ENCODE results near the gene DCLK1.

Gene DCLK1

GRCh38 chr13:36061621-36062020 is 69.6 kb downstream of the DCLK1 start:
- FAIRE-seq (no peak), DNase-seq (ENCODE audit: insufficient read length, low spot score) (no peak)
- no peak for TF ChIP-seq CTCF (IDR thresholded peaks at IDR 0.05; ENCODE audit: insufficient read depth, missing control alignments)

GRCh38 chr13:36061054-36061453 is 70.1 kb downstream of the DCLK1 start:
- TF ChIP-seq CTCF (IDR thresholded peaks at IDR 0.05; ENCODE audit: insufficient read depth, missing control alignments), result no peak
- DNase-seq (ENCODE audit: insufficient read length, low spot score) (no peak), FAIRE-seq (no peak)

GRCh38 chr13:36059321-36059720 is 71.9 kb downstream of the DCLK1 start:
- no peak for TF ChIP-seq CTCF (IDR thresholded peaks at IDR 0.05; ENCODE audit: insufficient read depth, missing control alignments)
- FAIRE-seq (no peak), DNase-seq (ENCODE audit: insufficient read length, low spot score) (no peak)

GRCh38 chr13:36058116-36058515 is 73.1 kb downstream of the DCLK1 start:
- no peak for TF ChIP-seq CTCF (IDR thresholded peaks at IDR 0.05; ENCODE audit: insufficient read depth, missing control alignments)
- DNase-seq (ENCODE audit: insufficient read length, low spot score) (no peak), FAIRE-seq (no peak)

- no peak for FAIRE-seq
- no peak for TF ChIP-seq CTCF (IDR thresholded peaks at IDR 0.05; ENCODE audit: insufficient read depth, missing control alignments)
- DNase-seq (ENCODE audit: insufficient read length, low spot score), result no peak
Observed at GRCh38 chr13:36057547-36057946, 73.6 kb downstream of the DCLK1 start.

GRCh38 chr13:36057041-36057440 is 74.1 kb downstream of the DCLK1 start:
- DNase-seq (ENCODE audit: insufficient read length, low spot score), result no peak
- FAIRE-seq, result no peak
- TF ChIP-seq CTCF (IDR thresholded peaks at IDR 0.05; ENCODE audit: insufficient read depth, missing control alignments), result no peak

GRCh38 chr13:36055366-36055765 is 75.8 kb downstream of the DCLK1 start:
- DNase-seq (ENCODE audit: insufficient read length, low spot score), result no peak
- FAIRE-seq, result no peak
- no peak for TF ChIP-seq CTCF (IDR thresholded peaks at IDR 0.05; ENCODE audit: insufficient read depth, missing control alignments)

Measured in D721Med (cell line).